WI38 (cell line): ENCODE measurements around the gene SMIM31.

Source experiments
- H3K4me3 ChIP-seq: 2 replicates; pipeline ENCODE4 v1.5.1; 2011; ENCODE audit warnings: low read depth, mild to moderate bottlenecking, control low read depth, low read length
- CTCF ChIP-seq: IDR thresholded peaks from 2 replicates; pipeline ENCODE4 v1.5.1; 2012; ENCODE audit warnings: low read depth, mild to moderate bottlenecking, control low read depth, low read length

The SMIM31 gene

GRCh38 chr4:164828955-164829354 is 75.0 kb downstream of the SMIM31 start:
- no peak for TF ChIP-seq CTCF

GRCh38 chr4:164846566-164846965 is 92.6 kb downstream of the SMIM31 start:
- TF ChIP-seq CTCF = no peak
- H3K4me3 ChIP-seq = no peak overlapping the region

More at GRCh38 chr4:164828955-164829354, 75.0 kb downstream of the SMIM31 start:
- no peak overlapping the region for H3K4me3 ChIP-seq

- no peak overlapping the region for H3K4me3 ChIP-seq
- TF ChIP-seq CTCF = no peak
Measured at GRCh38 chr4:164847016-164847415, 93.1 kb downstream of the SMIM31 start.

GRCh38 chr4:164847967-164848649 is 94.2 kb downstream of the SMIM31 start:
- no peak for TF ChIP-seq CTCF
- no peak overlapping the region for H3K4me3 ChIP-seq
